Measurements from ENCODE around the gene ARID1B. TPM values are rescaled to one million over a fixed set of nuclear protein-coding genes. Genes with fewer than 3 reads are reported as not detected.

ARID1B gene
- polyA plus RNA-seq, 4 donors = 7.3 to 43.5 (median 17.0) TPM

- Histone ChIP-seq H3K9me3 (ENCODE audit: control insufficient read depth in 2 of 2, insufficient read depth in 1 of 2, low read depth in 1 of 2, low read length in 1 of 2) (no peaks in the 10 kb centered on the region), H3K4me3 (ENCODE audit: low read depth in 1 of 3, low read length in 3 of 3) (no peak overlapping the region), H3K4me1 (ENCODE audit: control insufficient read depth in 3 of 3, insufficient read depth in 2 of 3, low read depth in 1 of 3, low read length in 2 of 3) (peaks cover 2 to 12% (median 2%) of the 10 kb centered on the region in 3 donors), H3K36me3 (ENCODE audit: control insufficient read depth in 3 of 3, insufficient read depth in 2 of 3, low read depth in 1 of 3, low read length in 3 of 3) (no peaks in the 10 kb centered on the region), H3K27me3 (ENCODE audit: control insufficient read depth in 3 of 3, insufficient read depth in 3 of 3, low read length in 3 of 3) (no peaks in the 10 kb centered on the region), H3K27ac (ENCODE audit: low read depth in 1 of 3, low read length in 2 of 3) (no peak overlapping the region)
- FAIRE-seq (no peak), DNase-seq (no peak)
Observed at GRCh38 chr6:156863504-156863903, 86.3 kb downstream of the ARID1B start.

GRCh38 chr6:156864557-156864956, 87.4 kb downstream of the ARID1B start:
- Histone ChIP-seq H3K27me3 (ENCODE audit: control insufficient read depth in 3 of 3, insufficient read depth in 3 of 3, low read length in 3 of 3) (no peaks in the 10 kb centered on the region), H3K4me1 (ENCODE audit: control insufficient read depth in 3 of 3, insufficient read depth in 2 of 3, low read depth in 1 of 3, low read length in 2 of 3) (peaks cover 2 to 12% (median 2%) of the 10 kb centered on the region in 3 donors), H3K9me3 (ENCODE audit: control insufficient read depth in 2 of 2, insufficient read depth in 1 of 2, low read depth in 1 of 2, low read length in 1 of 2) (no peaks in the 10 kb centered on the region), H3K36me3 (ENCODE audit: control insufficient read depth in 3 of 3, insufficient read depth in 2 of 3, low read depth in 1 of 3, low read length in 3 of 3) (no peaks in the 10 kb centered on the region), H3K27ac (ENCODE audit: low read depth in 1 of 3, low read length in 2 of 3) (no peak overlapping the region), H3K4me3 (ENCODE audit: low read depth in 1 of 3, low read length in 3 of 3) (no peak overlapping the region)
- WGBS, 3 donors = 90 to 94% (median 93%) methylated on average over 6 of the region's 6 CpGs
- DNase-seq = no peak
- FAIRE-seq = no peak

- DNase-seq (no peak), FAIRE-seq (no peak)
- Histone ChIP-seq H3K27me3 (ENCODE audit: control insufficient read depth in 3 of 3, insufficient read depth in 3 of 3, low read length in 3 of 3) (no peaks in the 10 kb centered on the region), H3K27ac (ENCODE audit: low read depth in 1 of 3, low read length in 2 of 3) (no peak overlapping the region), H3K36me3 (ENCODE audit: control insufficient read depth in 3 of 3, insufficient read depth in 2 of 3, low read depth in 1 of 3, low read length in 3 of 3) (peaks cover 0 to 2% (median 0%) of the 10 kb centered on the region in 3 donors), H3K4me1 (ENCODE audit: control insufficient read depth in 3 of 3, insufficient read depth in 2 of 3, low read depth in 1 of 3, low read length in 2 of 3) (peaks cover 2 to 12% (median 2%) of the 10 kb centered on the region in 3 donors), H3K9me3 (ENCODE audit: control insufficient read depth in 2 of 2, insufficient read depth in 1 of 2, low read depth in 1 of 2, low read length in 1 of 2) (no peaks in the 10 kb centered on the region), H3K4me3 (ENCODE audit: low read depth in 1 of 3, low read length in 3 of 3) (no peak overlapping the region)
- 88 to 95% (median 90%) methylated on average over 1 of the region's 1 CpG for WGBS, 3 donors
Observed at GRCh38 chr6:156865019-156865629, 87.9 kb downstream of the ARID1B start.

- peaks cover 0 to 4% (median 0%) of the 10 kb centered on the region in 3 donors for H3K36me3 ChIP-seq (ENCODE audit: control insufficient read depth in 3 of 3, insufficient read depth in 2 of 3, low read depth in 1 of 3, low read length in 3 of 3)
- no peaks in the 10 kb centered on the region for H3K27me3 ChIP-seq (ENCODE audit: control insufficient read depth in 3 of 3, insufficient read depth in 3 of 3, low read length in 3 of 3)
- H3K9me3 ChIP-seq (ENCODE audit: control insufficient read depth in 2 of 2, insufficient read depth in 1 of 2, low read depth in 1 of 2, low read length in 1 of 2) = no peaks in the 10 kb centered on the region
- H3K4me3 ChIP-seq (ENCODE audit: low read depth in 1 of 3, low read length in 3 of 3) = no peak overlapping the region
- peaks cover 2 to 14% (median 2%) of the 10 kb centered on the region in 3 donors for H3K4me1 ChIP-seq (ENCODE audit: control insufficient read depth in 3 of 3, insufficient read depth in 2 of 3, low read depth in 1 of 3, low read length in 2 of 3)
- FAIRE-seq (no peak), DNase-seq (no peak)
- 59 to 69% (median 66%) methylated on average over 10 of the region's 10 CpGs for WGBS, 3 donors
- H3K27ac ChIP-seq (ENCODE audit: low read depth in 1 of 3, low read length in 2 of 3) = peak overlapping the region in 1 of 3 donors; percentile 63
Observed at GRCh38 chr6:156866220-156867015, 89.2 kb downstream of the ARID1B start.

GRCh38 chr6:156867121-156867520, 89.9 kb downstream of the ARID1B start:
- peaks cover 2 to 14% (median 2%) of the 10 kb centered on the region in 3 donors for H3K4me1 ChIP-seq (ENCODE audit: control insufficient read depth in 3 of 3, insufficient read depth in 2 of 3, low read depth in 1 of 3, low read length in 2 of 3)
- no peaks in the 10 kb centered on the region for H3K9me3 ChIP-seq (ENCODE audit: control insufficient read depth in 2 of 2, insufficient read depth in 1 of 2, low read depth in 1 of 2, low read length in 1 of 2)
- H3K4me3 ChIP-seq (ENCODE audit: low read depth in 1 of 3, low read length in 3 of 3) = no peak overlapping the region
- peaks cover 0 to 4% (median 0%) of the 10 kb centered on the region in 3 donors for H3K36me3 ChIP-seq (ENCODE audit: control insufficient read depth in 3 of 3, insufficient read depth in 2 of 3, low read depth in 1 of 3, low read length in 3 of 3)
- H3K27ac ChIP-seq (ENCODE audit: low read depth in 1 of 3, low read length in 2 of 3) = peak overlapping the region in 1 of 3 donors; percentile 53
- DNase-seq = no peak
- 80 to 97% (median 93%) methylated on average over 2 of the region's 2 CpGs for WGBS, 3 donors
- FAIRE-seq = no peak
- no peaks in the 10 kb centered on the region for H3K27me3 ChIP-seq (ENCODE audit: control insufficient read depth in 3 of 3, insufficient read depth in 3 of 3, low read length in 3 of 3)

- H3K36me3 ChIP-seq (ENCODE audit: control insufficient read depth in 3 of 3, insufficient read depth in 2 of 3, low read depth in 1 of 3, low read length in 3 of 3) = peaks cover 0 to 12% (median 0%) of the 10 kb centered on the region in 3 donors
- H3K27ac ChIP-seq (ENCODE audit: low read depth in 1 of 3, low read length in 2 of 3) = no peak overlapping the region
- no peaks in the 10 kb centered on the region for H3K9me3 ChIP-seq (ENCODE audit: control insufficient read depth in 2 of 2, insufficient read depth in 1 of 2, low read depth in 1 of 2, low read length in 1 of 2)
- peaks cover 2 to 10% (median 2%) of the 10 kb centered on the region in 3 donors for H3K4me1 ChIP-seq (ENCODE audit: control insufficient read depth in 3 of 3, insufficient read depth in 2 of 3, low read depth in 1 of 3, low read length in 2 of 3)
- WGBS, 3 donors = 88 to 93% (median 90%) methylated on average over 3 of the region's 3 CpGs
- H3K4me3 ChIP-seq (ENCODE audit: low read depth in 1 of 3, low read length in 3 of 3) = no peak overlapping the region
- DNase-seq (no peak), FAIRE-seq (no peak)
- H3K27me3 ChIP-seq (ENCODE audit: control insufficient read depth in 3 of 3, insufficient read depth in 3 of 3, low read length in 3 of 3) = no peaks in the 10 kb centered on the region
Observed at GRCh38 chr6:156868385-156868784, 91.2 kb downstream of the ARID1B start.

GRCh38 chr6:156869980-156870398, 92.8 kb downstream of the ARID1B start:
- WGBS, 3 donors = 85 to 94% (median 90%) methylated on average over 11 to 13 of the region's 13 CpGs
- Histone ChIP-seq H3K9me3 (ENCODE audit: control insufficient read depth in 2 of 2, insufficient read depth in 1 of 2, low read depth in 1 of 2, low read length in 1 of 2) (no peaks in the 10 kb centered on the region), H3K27me3 (ENCODE audit: control insufficient read depth in 3 of 3, insufficient read depth in 3 of 3, low read length in 3 of 3) (no peaks in the 10 kb centered on the region), H3K4me3 (ENCODE audit: low read depth in 1 of 3, low read length in 3 of 3) (no peak overlapping the region), H3K27ac (ENCODE audit: low read depth in 1 of 3, low read length in 2 of 3) (no peak overlapping the region), H3K36me3 (ENCODE audit: control insufficient read depth in 3 of 3, insufficient read depth in 2 of 3, low read depth in 1 of 3, low read length in 3 of 3) (peaks cover 0 to 19% (median 3%) of the 10 kb centered on the region in 3 donors), H3K4me1 (ENCODE audit: control insufficient read depth in 3 of 3, insufficient read depth in 2 of 3, low read depth in 1 of 3, low read length in 2 of 3) (peaks cover 2 to 7% (median 2%) of the 10 kb centered on the region in 3 donors)
- FAIRE-seq = no peak
- DNase-seq = no peak

GRCh38 chr6:156870924-156871539, 93.9 kb downstream of the ARID1B start:
- DNase-seq (no peak), FAIRE-seq (no peak)
- Histone ChIP-seq H3K27ac (ENCODE audit: low read depth in 1 of 3, low read length in 2 of 3) (no peak overlapping the region), H3K4me1 (ENCODE audit: control insufficient read depth in 3 of 3, insufficient read depth in 2 of 3, low read depth in 1 of 3, low read length in 2 of 3) (peaks cover under 1 to 6% (median under 1%) of the 10 kb centered on the region in 3 donors), H3K27me3 (ENCODE audit: control insufficient read depth in 3 of 3, insufficient read depth in 3 of 3, low read length in 3 of 3) (no peaks in the 10 kb centered on the region), H3K36me3 (ENCODE audit: control insufficient read depth in 3 of 3, insufficient read depth in 2 of 3, low read depth in 1 of 3, low read length in 3 of 3) (peaks cover 0 to 19% (median 3%) of the 10 kb centered on the region in 3 donors), H3K4me3 (ENCODE audit: low read depth in 1 of 3, low read length in 3 of 3) (no peak overlapping the region), H3K9me3 (ENCODE audit: control insufficient read depth in 2 of 2, insufficient read depth in 1 of 2, low read depth in 1 of 2, low read length in 1 of 2) (no peaks in the 10 kb centered on the region)
- 66 to 78% (median 73%) methylated on average over 5 of the region's 5 CpGs for WGBS, 3 donors

Measured in small intestine (tissue), 7 donors.